GM12891 (cell line): ENCODE results near the gene RAPGEF2.

ENCODE experiments used
- PAX5 ChIP-seq: IDR thresholded peaks from 2 replicates; pipeline ENCODE4 v1.6.1; 2011; ENCODE audit warnings: low read length, moderate library complexity, mild to moderate bottlenecking; ENCODE audit not compliant: insufficient read depth, severe bottlenecking
- POLR2A ChIP-seq: IDR thresholded peaks from 2 replicates; pipeline ENCODE4 v1.6.1; 2011; ENCODE audit warnings: low read depth, low read length, control low read depth
- POLR2AphosphoS5 ChIP-seq: IDR thresholded peaks from 2 replicates; pipeline ENCODE4 v1.6.1; 2011; ENCODE audit warnings: low read depth, low read length, control low read depth
- SPI1 ChIP-seq: IDR thresholded peaks from 2 replicates; pipeline ENCODE4 v1.6.1; 2011; ENCODE audit warnings: low read depth, low read length, control low read depth
- TAF1 ChIP-seq: IDR thresholded peaks from 2 replicates; pipeline ENCODE4 v1.6.1; 2011; ENCODE audit warnings: low read depth, low read length, control low read depth

DNA sequence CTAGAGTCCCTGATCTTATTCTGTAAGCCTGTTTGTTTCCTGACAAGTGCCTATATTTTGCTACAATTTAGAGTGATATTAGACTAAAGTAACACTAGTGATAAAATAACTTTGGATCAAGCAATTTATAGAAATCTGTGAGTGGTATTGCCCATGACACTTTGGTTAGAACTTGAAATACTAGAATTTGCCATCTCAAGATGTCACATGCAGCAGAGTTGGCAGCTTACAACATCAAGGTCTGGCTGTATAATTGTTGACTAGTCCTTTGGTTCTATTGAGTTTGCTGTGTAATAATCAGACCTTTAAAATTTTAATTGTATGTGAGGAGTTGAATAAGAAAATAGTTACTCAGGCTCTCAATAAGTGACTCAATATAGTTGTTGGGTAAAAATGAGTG lies 167.1 kb downstream of the RAPGEF2 start:
- TF ChIP-seq POLR2AphosphoS5 (no peak), POLR2A (no peak), TAF1 (no peak), SPI1 (no peak), PAX5 (no peak)
